Activated CD4-positive, alpha-beta T cell treated with anti-CD3 and anti-CD28 coated beads, Interleukin-2, amount 50 U/mL, for 24 hours (primary cell): Measurements from ENCODE around the gene ACBD3.
A peak's percentile ranks its signal among the peaks of the same experiment; 100 is the strongest.
"Not testable (repeated sequence)": the region's sequence is repeated elsewhere in the genome, so short reads cannot be mapped to it uniquely, and the experiment has no call there.

Experiments
- DNase-seq, 2 donors: peaks; one replicate each; pipeline ENCODE4 v3.0.0-alpha.2; 2020; ENCODE audit warnings: low read depth in 1 of 2, low spot score in 1 of 2

The ACBD3 gene

GRCh38 chr1:226186124-226187018, at the start of gene ACBD3:
Gene ACBD3, minus strand, starts transcription at chr1:226186741. Its CDS starts 66 bp downstream, at chr1:226186675.
- DNase-seq = peak; percentile 61 to 83

GRCh38 chr1:226233806-226234205, 47.3 kb upstream of the ACBD3 start:
- DNase-seq = no peak

GRCh38 chr1:226233293-226233692, 46.8 kb upstream of the ACBD3 start:
- DNase-seq = no peak

- DNase-seq = no peak
These were observed 40.1 kb upstream of the ACBD3 start for GRCh38 chr1:226226601-226227000.

GRCh38 chr1:226223786-226224244, 37.3 kb upstream of the ACBD3 start:
- no peak for DNase-seq

GRCh38 chr1:226223157-226223785, 36.7 kb upstream of the ACBD3 start, which contains the start of gene MIXL1:
Gene MIXL1, plus strand, starts transcription at chr1:226223664. Its CDS starts 18 bp downstream, at chr1:226223682.
- no peak for DNase-seq

GRCh38 chr1:226222686-226223085, 36.1 kb upstream of the ACBD3 start:
- no peak for DNase-seq

- no peak for DNase-seq
These were observed 34.1 kb upstream of the ACBD3 start for GRCh38 chr1:226220473-226221189.

- DNase-seq = no peak
These were observed 30.7 kb upstream of the ACBD3 start for GRCh38 chr1:226217273-226217672.

- no peak for DNase-seq
These were observed 29.5 kb upstream of the ACBD3 start for GRCh38 chr1:226216056-226216455.

GRCh38 chr1:226215239-226215638, 28.7 kb upstream of the ACBD3 start:
- DNase-seq = no peak

- no peak for DNase-seq
These were observed 26.0 kb upstream of the ACBD3 start for GRCh38 chr1:226212545-226212944.

- no peak for DNase-seq
These were observed 24.8 kb upstream of the ACBD3 start for GRCh38 chr1:226211181-226211821.

- DNase-seq = no peak
These were observed 24.1 kb upstream of the ACBD3 start for GRCh38 chr1:226210571-226211176.

GRCh38 chr1:226209307-226210059, 22.9 kb upstream of the ACBD3 start:
- DNase-seq = no peak

- DNase-seq = no peak
These were observed 20.5 kb upstream of the ACBD3 start for GRCh38 chr1:226207048-226207447.

GRCh38 chr1:226204198-226204597, 17.7 kb upstream of the ACBD3 start:
- no peak for DNase-seq

GRCh38 chr1:226203655-226204054, 17.1 kb upstream of the ACBD3 start:
- no peak for DNase-seq

- no peak for DNase-seq
These were observed 16.7 kb upstream of the ACBD3 start for GRCh38 chr1:226203240-226203639.

- not testable (repeated sequence) for DNase-seq
These were observed 16.1 kb upstream of the ACBD3 start for GRCh38 chr1:226202666-226203065.
